ENCODE data around the gene KCNK18.

Gene KCNK18

DNA sequence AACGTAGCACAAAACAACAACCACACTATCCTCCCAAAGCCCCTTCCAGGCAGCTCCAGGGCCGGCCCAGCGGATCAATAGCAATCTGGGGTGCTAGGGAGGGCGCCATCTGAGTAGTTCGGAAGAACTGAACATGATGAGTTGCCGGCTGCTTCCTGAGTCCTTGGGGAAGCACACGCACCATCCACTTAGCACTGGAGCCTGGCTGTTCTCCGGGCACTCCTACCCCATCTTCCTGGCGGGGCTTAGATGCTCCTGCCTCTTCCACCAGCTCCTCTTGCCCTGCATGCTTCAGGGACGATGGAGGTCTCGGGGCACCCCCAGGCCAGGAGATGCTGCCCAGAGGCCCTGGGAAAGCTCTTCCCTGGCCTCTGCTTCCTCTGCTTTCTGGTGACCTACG, at the start of gene KCNK18:
Gene KCNK18 (plus strand): TSS at position 301 of the 400 bp plus-strand sequence. CDS start 0 bp downstream, at position 301.
- no peak for DNase-seq

DNA sequence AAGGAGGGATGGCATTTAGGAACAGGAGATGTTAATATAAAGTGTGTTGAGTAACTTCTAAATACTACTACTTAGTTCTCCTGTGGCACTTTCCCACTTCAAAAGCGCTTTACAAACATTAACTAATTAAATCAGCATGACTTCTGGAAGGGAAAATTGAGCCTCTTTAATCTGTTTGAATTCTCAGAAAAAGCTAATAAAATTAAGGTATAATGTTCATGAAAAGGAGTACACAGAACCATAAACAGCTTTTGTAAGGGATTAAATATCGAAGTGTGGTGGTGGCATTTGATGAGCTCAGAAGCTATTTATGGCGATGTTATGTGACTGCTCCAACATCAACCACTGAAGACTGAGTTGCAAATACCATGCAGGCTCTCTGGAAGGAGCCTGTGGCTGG, 49.0 kb upstream of the KCNK18 start:
- no peak for DNase-seq

DNA sequence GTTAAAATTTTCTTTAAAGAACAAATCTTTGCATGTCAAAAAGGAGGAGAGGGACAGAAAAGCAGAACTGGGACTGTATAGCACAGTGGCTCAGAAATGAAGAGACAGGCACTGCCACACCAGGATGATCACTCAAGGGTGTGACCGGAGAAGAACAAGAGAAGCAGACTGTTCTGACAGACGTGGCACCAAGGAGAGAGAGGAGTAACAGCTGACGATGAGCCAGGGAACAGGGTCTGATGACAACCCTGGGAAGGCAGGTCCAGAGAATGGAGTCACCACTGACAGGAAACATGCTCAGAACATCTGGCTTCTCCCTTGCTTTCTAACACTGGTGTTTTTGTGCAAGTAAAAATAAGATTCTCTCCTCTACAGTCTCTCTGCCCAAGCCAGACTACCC, 44.6 kb upstream of the KCNK18 start:
- no peak for DNase-seq

DNA sequence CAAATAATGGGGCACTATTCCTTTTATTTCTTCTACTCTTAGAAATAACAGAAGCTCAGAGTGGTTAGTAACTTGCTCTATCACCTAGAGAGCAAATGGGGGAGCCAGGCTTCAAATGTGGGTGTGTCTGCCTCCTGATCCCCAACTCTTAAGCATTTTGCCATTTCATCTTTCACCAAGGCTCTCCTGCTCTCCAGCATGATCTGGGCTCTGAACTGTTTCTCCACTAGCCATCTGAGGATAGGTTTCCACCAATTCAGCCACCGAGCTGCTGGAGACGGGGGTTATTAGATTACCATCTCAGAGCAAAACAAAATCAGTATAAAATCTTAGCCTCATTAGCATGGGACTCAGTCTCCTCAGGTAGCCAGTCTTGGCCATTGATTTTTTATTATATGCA, 39.0 kb upstream of the KCNK18 start:
- no peak for DNase-seq

DNA sequence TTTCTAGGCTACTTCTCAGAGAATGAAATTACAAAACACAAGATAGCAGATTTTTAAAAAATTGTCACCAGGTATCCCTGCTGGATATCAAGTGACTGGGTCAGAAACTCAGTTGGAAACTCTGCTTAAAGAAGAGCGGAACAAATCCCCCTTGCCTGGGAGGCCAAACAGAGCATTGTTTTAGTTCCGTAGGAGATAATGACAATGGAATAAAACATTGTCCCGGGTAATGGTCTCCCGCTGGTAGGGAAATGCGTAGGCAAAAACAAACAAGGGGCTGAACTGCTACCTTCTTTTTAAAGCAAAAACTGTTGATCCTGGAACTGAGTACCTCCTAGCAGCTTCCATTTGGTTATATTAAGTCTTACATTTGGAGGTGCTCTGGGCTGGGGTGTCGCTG, 37.9 kb upstream of the KCNK18 start:
- no peak for DNase-seq

DNA sequence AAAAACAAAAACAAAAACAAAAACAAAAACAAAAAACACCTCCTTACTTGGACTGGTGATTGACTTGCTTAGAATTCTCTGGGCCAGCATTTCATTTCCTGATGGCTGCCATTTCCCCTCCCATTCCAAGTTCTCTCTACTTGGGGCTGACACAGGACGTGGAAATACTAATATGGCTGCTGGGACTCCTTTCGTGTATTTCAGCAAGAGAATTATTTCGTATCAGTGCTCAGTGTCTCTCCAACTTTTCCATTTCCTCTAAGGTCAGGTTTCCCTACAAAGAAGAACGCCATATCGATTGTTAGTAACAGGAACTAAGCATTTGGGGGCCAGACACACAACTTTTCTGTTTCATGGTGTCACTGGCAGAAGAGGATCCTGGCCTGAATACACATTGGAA, 36.7 kb upstream of the KCNK18 start:
- no peak for DNase-seq

DNA sequence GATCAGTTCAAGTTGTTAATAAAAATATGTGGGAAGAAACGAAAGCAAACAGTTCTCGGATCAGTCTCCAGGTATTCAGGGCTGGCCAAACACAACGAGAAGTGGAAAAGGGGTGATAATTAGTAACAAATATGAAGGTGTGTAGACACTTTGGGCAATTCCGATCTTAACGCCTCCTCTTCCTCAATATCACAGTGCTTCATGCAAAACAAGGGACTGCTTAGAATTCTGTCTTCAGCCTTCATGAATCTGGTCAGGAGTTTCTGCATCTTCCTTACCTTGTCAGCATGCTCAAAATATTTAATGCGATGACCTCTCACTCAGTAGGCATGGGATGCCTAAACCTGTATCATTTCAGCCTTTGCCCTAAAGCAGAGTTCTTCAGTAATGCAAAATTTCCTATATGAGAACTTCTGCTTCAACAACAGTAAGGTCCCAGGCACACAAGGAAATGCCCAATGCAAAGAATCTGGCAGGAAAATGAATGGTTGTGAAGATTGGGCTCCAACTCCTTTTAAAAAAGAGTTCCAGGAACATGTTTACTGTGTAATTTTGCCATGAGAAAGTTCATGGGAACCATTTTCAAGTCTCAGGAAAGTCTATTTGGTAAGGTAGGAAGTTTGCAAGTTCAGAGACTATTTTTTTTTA, 35.8 kb upstream of the KCNK18 start:
- no peak for DNase-seq

DNA sequence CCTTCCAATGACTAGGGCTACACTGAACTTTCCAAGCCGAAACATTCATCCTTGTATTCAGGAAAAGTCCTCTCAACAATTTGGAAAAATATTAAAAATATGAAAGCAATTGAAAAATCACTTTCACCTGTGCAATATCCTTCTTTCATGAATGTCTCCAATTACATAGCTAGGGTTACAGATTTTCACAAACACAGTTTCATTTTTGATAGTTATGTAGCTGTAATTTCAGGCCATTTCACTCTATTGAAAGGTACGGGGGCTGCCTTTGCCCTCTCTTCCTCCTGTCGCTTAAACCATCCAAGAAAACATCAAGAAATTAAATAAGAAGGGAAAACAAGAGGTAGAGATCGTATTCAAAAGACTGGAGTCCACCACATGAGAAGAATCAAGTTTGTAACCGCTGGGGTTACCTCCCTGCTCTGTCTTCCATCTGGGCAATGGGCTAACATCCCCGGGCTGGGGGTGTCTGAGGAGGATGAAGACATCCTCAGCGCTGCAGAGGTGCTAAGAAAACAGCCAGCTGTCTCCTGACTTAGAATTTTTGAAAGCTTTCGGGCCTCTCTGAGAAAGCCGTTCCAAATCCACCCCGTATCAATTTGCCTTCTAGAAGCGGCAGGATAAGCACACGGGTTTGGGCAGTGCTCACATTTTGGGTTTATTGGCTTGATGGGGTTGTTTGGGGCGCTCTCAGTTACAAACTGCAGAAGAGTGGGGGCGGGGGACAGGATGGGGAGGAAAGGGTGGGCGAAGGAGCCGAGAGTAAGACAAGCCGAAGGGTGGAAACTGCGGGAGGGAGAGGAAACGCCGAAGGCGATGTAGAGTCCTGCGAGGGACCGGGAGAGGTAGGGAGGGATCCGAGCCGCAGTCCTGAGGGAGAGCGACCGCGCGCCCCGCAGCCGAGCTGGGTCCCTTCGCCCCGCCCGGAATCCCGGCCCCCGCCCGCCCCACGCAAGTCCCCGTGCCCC, 34.9 kb upstream of the KCNK18 start:
- DNase-seq = peak in 1 of 51 donors; percentile 53

DNA sequence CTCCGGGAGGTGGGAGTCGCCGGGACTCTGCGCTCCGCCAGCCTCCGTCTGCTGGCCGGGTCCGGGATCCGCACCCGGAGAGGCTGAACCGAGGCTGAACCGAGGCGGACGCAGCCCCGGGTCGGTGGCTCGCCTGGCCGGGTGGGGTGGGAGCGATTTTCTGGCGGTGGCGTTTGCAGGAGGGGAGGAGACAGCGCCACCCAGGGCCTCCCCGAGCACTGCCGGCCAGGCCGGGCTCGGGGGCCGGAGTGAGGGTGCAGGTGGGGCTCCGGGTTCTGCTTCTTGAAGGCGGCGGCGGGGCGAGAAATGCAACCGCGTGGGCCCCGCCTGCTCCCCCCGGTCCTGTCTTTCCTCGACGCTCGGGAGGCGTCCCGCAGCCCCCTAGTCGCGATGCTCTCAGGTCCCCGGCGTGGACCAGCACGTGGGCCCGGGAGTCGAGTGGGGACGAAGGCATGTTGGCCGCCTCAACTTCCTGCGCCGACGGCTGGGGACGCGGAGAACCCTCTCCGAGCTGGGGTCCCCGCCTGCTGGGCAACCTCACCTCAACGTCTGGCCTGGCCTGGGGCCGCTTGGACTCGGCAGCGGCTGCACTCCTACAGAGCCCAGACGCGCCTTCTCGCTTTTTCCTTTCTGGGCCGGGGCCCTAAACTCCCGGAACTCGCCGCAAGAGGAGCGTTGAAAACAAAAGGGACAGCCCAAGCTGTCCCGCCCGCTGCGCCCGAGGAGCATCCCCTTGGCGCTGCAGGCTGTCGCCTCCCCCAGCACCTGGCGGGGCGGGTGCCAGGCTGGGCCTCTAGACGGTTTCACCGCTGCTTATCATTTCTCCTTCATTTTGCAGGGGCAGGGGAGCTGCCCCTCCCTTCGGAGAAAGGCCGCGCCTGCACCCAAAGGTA, 34.0 kb upstream of the KCNK18 start:
- DNase-seq = peak in 28 of 51 donors; percentile 7 to 66 (median 41)

DNA sequence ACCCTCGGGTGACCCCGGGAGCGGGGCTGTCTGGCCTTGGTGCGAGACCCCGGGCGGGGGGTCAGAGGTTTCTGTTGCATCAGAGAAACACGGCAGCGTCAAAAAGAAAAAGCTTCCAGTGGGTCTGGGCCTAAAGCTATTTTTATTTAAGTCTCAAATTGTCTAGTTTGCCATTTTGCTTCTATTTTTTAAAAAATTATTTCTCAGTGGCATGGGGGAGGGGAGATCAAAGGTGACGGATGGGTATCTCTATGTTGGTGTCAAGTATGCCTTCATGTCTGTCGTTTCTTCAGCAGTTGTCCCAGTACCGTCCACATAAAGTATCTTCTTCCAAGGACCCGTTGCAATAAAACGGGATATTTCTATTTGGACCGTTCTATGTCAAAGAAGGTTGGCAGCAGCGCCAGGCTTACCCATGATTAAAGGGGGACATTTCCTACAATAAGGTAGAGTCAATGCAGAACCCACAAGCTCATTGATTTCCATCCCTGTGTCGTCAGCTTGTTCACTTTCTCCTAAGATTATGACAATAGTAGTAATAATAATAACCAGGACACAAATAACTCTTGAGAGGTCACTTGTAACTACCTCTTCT, 33.2 kb upstream of the KCNK18 start:
- DNase-seq = peak in 1 of 51 donors; percentile 34

DNA sequence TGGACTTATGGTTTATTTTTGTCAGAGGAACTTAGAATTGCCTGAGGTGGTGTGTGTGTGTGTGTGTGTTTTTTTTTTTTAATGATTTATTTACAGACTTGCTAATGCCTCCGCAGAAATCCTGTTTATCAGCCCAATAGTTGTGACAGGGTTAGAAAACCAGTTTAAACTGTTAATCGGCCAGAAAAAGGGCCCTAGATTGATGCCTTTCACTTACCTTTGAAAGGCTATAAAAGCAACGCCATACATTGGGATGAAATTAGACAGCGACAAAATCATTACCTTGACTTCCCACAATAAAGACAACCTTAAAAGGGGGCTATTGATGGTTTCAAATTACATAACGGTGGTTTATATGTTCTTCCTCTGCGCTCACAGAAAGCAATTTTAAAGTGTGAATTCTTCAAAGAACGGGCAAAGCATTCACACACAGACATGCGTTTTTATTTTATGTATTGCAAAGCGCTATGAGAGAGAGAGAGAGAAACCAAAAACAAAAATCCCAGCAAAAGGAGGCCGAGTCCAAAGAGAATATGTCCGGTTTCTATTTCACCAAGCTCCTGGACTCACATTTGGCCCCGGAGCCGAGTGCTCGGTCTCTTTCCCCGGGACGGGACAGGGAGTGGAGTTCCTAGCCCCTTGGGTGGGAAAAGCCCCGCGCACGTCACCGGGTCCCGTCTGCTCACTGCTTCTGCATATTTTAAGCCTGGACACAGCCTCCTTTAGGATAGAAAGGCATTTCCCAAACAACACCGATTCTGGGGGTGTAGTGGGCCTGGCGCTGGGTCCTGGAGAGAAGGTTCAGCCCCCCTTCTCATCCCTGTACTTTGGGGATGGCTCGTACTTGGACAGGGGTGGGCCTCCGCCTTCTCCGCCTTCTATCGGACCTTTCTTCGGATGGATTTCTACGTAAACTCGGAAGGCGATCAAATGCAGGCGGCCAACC, 32.4 kb upstream of the KCNK18 start:
- peak in 5 of 51 donors; percentile 7 to 39 (median 25) for DNase-seq

DNA sequence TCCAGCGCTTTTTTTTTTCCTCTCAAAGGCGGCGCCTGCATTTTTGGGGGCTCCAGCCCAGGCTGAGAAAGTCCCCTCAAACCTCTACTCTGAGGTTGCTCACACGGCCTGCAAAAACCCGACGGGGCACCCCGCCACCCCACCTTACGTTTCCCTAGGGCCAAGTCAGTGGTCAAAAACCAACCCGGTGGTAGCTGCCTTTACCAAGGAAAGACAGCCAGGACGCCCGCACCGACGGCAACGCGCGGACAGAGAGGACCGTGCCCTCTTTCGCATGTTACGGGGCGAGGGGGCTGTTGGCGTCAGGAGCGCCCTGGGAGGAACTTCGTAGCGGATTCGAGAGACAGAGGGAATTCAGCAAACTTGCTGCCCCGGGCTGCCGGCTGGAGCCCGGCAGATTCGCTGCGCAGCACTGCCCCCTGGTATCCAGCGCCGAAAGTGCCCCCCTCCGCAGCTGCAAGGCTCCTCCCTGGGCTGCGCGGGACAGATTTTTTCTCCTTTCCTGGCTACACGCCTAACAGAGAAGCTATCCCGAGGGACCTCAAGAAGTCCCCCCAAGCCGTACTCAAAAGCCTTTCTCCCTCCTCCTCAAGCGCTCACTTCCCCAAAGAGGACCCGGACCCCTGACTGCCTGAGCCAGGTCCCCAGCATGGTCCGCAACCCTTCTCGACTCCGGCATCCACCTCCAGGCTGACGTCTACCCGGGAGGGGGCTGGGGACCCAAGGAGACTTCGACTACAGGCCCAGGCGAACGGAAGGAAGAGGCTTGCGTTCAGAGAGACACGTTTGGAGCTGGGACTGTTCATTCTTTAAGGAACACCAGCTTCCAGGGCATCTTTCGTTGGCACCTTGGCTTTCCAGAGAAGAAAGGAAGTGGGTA, 31.5 kb upstream of the KCNK18 start:
- peak in 43 of 51 donors; percentile 2 to 72 (median 43) for DNase-seq

DNA sequence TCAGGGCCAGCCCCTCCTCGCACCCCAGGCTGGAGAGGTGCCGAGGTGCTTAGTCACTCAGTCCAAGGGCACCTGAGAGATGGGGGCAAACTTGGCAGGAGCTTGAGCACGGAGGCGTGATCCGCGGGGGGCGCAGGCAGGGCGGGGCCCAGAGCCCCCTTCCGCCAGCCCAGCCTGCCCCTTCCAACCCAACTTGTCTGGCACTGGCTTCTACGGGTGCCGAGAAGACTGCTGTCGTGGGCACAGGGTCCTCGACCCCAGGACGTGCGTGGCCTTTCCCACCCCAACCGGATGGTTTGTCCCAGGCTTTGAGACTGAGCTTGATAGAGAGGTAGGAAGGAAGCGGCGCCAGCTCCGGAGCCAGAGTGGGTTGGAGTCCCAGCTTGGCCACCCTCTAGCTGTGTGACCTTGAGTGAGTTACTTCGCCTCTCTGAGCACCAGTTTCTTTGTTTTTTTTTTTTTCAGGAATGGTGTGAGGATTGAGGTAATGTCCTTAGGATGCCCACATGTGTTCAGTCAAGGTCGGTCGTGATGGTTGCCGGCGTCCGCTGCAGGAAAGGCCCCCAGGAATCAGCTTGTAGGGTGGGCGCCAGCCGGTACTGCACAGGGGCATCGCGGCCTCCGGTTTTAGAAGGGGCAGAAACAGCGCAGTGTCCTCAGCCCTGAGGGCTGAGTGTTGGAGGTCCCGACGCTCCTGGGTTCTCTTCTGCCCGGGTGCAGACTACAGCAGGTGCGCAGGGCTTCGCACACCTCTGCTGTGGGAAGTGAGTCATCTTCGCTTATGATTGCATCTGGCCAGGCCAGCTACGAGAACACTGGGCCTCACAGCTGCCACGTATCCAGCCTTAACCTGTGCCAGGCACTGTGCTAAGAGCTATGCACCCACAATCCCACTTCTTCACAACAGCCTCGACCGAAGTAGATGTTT, 30.6 kb upstream of the KCNK18 start:
- no peak for DNase-seq

DNA sequence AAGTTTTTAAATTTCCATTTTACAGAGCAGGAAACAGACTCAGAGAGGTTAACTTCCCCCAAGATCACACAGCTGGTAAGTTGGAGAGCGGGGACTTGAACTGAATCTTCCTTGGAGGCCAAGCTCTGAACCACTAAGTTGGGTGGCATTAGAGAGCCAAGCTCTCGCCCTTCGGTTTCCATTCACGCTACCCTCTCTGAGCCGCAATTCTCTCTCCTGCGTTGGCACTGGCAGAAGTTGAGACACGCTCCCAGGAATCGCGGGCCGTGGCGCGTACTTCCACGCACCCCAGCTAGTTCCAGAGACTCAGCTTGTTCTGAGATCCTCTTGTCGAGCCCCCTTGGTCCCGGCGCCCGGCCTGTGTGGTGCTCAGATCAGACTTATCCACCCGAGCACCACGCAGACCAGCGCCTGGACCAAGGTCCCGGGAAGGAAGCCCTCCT, 29.9 kb upstream of the KCNK18 start:
- no peak for DNase-seq

DNA sequence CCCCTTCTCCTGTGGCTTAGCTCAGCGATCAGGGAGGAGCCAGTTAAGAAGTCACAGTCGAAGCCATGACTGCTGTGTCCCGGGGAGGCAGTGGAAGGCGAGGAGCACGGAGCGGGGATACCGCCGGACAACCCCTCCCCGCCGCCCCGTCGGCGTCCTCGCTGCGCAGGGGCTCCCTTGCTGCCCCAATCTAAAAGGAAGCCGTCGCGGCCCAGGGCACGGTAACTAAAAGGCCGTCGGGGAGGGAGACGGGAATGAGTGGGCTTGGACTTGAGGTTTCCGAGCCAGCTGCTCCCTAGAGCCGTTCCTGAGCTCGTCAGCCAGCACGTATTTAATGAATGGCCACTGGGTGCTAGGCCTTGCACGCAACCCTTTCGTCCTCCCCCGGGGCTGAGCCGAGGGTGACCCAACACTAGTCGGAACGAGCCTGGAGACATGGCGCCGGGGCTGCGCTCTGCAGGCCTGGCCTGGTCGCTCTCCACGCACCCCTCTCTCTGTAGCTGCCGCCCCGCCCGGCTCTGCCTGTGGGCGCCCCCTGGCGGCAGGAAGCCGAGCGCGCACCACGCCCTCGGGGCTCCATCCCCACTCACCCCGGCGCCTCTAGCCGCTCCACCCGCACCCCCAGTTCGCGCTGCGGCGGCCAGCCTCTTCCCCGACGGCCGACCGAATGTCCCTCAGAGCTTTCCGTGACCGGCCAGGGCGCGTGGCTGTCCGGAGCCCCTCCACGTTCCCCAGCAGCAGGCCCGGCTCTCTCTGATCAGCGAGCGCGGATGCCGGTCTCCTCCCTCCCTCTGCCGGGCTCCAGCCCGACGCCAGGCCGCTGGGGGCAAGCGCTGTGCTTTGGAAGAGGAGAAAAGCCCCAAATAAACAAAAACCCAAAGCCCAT, 29.3 kb upstream of the KCNK18 start:
- DNase-seq = peak in 46 of 51 donors; percentile 7 to 75 (median 42)

DNA sequence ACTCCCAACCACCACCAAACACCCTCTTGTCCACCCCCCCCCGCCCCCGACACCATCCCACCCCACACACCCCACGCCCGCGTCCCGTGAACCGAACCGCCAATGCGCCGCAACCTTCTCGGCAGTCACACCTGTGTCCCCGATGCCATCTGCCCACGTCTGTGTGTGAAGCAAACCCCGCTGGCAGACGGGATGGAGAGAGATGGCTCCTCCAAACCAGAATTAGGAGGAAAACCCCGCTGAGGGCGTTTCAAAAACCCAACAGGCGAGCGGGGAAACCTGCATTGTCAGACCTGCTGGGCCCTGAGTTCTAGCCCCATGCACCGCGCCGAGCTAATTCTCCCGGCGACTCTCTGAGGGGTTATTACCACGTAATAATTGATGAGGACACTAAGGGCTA, 28.6 kb upstream of the KCNK18 start:
- no peak for DNase-seq

DNA sequence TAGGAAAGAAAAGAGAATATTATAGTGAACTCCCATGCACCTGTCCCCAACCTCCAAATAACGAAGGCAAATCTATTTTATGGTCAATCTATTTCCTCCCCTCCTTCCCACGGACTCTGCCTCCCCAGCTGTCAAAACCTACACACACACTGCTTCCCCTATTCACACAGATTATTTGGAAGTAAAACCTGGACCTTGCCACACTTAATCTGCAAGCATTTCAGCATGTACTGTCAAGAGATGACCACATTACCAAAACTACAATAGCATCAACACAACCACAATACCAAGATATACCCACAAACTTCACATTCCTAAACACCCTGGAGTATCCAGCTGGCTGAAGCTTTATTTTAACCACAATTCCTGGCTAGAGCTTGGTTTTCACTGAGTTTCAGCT, 27.8 kb upstream of the KCNK18 start:
- no peak for DNase-seq

Data from hypothalamus (tissue), 51 donors.